Activated CD4-positive, alpha-beta T cell treated with anti-CD3 and anti-CD28 coated beads, Interleukin-2, amount 50 U/mL, for 16 hours (primary cell): Measurements from ENCODE around the gene ATAD5.
"Not testable (repeated sequence)": the region's sequence is repeated elsewhere in the genome, so short reads cannot be mapped to it uniquely, and the experiment has no call there.

Experiments
- DNase-seq: peaks from one replicate; pipeline ENCODE4 v3.0.0-alpha.2; 2020

ATAD5 gene

GRCh38 chr17:30822919-30823318 is 8.8 kb upstream of the ATAD5 start:
- not testable (repeated sequence) for DNase-seq

- no peak for DNase-seq
Measured at GRCh38 chr17:30823421-30823820, 8.3 kb upstream of the ATAD5 start.

GRCh38 chr17:30824002-30824355 is 7.8 kb upstream of the ATAD5 start:
- DNase-seq: no peak

- DNase-seq: peak; percentile 92
Measured at GRCh38 chr17:30824356-30825145, 7.2 kb upstream of the ATAD5 start, which contains the start of gene CRLF3. TSS of gene CRLF3 (minus strand) at chr17:30824692. CDS start at chr17:30824651, 41 bp downstream.

GRCh38 chr17:30827082-30827481 is 4.7 kb upstream of the ATAD5 start:
- no peak for DNase-seq

- DNase-seq: no peak
Measured at GRCh38 chr17:30829022-30829421, 2.7 kb upstream of the ATAD5 start.

DNA sequence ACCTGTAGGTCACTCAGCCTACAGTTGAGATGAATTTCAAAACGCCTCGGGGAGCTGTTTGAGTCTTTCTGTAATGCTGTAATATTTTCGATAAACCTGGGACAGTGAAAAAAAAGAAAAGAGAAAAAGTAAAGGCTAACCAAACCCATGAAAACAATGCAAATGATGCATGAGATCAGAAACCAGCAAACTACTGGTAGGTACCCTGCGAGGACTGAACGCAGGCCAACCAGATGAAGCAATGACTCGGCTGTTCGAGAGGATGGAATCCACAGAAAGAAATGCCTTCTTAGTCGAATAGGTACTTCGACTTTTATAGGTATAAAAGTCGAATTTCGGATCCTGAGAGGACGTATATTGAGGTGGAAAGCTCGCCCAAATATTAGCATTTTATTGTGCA is 509 bp upstream of the ATAD5 start:
- no peak for DNase-seq

DNA sequence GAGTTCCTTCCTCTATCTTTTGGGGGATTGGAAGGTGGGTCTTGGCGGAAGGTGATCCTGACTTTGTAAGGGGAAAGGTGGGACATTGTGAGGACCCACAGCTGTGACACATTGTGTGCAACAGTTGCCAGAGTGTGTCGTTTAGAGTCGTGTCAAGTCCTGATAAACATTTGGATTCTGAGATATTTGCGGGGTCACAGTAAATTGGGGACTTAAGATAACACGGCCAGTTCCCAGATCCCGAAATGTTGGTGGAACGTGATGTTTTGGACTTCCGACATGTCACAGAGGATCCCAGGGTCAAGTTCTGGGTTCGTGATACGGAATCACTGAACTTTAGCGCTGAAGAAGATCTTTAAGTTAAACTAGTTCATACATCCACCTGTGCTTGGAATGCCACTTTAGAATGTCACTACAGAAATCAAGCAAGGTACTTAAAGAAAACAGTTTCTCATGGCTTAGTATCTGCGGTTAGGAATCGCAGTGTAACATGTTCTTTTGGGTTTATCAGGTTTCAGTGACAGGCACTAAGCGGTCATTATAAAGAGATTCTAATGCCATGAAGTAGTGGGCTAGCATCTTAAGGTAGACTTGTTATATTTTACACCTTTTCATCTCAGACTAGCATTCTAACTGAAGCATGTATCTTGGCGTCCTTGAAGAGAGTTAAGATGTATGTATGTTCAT is 815 bp downstream of the ATAD5 start:
- no peak for DNase-seq

DNA sequence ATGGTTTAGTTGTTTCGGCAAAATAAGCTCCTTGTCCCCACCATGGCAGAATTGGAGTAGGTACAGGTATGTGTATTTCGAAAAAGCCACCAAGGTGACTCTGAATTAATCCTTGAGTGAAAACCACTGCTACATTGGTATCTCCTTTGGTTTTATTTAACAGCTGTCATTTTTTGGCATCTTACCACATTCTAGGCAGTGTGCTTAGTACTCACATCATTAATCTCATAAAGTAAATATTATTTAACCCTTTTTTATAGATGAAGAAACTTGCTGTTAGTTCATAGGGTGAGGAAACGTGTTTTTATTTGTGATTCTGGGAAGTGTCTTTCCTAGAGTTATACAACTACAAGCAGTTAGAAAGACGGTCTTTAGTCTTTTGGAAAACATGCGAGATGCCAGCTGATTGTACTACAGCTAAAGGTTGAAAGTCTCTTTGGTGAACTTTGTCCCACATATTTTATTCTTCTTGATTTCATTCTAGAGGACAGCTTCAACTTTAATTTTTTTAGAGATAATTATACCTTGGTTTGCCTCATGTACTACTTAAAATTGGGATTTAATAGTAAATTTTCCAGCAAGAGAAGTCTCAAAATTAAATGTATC is 6.5 kb downstream of the ATAD5 start:
- no peak for DNase-seq

GRCh38 chr17:30840771-30841170 is 9.0 kb downstream of the ATAD5 start:
- DNase-seq: no peak

- DNase-seq: no peak
Measured at GRCh38 chr17:30848021-30848420, 16.3 kb downstream of the ATAD5 start.

GRCh38 chr17:30854146-30854545 is 22.4 kb downstream of the ATAD5 start:
- no peak for DNase-seq

DNA sequence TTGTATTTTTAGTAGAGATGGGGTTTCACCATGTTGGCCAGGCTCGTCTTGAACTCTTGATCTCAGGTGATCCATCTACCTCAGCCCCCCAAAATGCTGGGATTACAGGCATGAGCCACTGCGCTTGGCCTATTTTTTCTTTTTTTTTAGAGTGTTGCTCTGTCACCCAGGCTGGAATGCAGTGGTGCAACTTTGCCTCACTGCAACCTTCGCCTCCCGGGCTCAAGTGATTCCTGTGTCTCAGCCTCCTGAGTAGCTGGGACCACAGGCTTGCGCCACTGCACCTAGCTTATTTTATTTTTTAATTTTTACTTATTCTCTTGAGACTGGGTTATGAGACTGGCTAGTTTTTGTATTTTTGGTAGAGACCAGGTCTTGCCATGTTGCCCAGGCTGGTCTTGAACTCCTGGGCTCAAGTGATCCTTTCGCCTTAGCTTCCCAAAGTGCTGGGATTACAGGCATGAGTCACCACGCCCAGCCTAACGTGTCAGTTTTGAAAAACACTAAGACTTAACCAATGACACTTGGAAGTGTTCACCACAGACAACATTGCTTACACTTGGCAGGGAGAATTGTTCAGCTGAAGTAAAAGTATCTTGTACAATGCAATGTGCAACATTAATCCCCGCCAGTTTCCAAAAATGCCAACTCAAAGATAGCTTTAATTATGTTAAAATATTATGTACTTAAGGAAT is 26.9 kb downstream of the ATAD5 start:
- no peak for DNase-seq

GRCh38 chr17:30864636-30865035 is 32.9 kb downstream of the ATAD5 start:
- DNase-seq: no peak

- DNase-seq: no peak
Measured at GRCh38 chr17:30869005-30869404, 37.2 kb downstream of the ATAD5 start.

DNA sequence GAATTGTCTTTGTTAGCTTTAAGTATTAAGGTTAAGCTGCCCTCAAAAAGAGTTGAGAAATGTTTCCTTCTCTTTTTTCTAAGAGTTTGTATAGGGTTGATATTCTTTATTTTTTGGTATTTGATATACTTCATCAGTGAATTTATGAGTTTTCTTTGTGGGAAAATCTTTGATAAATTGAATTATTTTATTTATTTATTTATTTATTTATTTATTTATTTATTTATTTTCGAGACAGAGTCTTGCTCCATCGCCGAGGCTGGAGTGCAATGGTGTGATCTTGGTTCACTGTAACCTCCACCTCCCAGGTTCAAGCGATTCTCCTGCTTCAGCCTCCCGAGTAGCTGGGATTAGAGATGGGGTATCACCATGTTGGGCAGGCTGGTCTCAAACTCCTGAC is 54.4 kb downstream of the ATAD5 start:
- no peak for DNase-seq

DNA sequence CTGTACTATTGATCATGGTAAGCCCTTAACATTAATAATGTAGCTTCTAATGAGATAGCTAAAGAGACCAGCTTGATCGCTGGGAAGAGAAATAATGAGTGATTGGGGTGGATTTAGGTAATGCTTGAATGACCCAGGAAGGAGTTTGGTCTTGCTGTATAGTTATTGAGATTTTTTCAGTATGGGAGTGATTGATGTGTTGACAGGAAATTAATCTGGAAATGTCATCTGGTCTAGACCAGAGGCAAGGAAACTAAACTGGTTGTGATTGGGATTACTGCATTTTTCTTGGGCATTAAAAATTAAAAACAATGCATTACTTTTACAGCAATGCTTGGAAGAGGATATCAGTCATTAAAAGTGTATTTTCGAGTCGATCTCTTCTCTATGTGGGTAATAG is 62.5 kb downstream of the ATAD5 start:
- DNase-seq: no peak

DNA sequence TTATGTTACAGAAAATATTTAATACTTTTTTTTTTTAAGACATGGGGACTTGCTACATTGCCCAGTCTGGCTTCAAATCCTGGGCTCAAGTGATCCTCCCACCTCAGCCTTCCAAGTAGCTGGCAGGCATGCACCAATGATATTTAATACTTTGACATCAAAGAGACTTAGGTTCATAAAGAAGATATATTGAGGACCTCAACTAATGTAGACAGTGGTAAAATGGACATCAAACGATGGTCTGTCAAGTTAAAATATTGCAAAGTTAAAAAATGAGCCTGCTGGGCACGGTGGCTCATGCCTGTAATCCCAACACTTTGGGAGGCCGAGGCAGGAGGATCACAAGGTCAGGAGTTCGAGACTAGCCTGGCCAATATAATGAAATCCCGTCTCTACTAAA is 65.5 kb downstream of the ATAD5 start:
- no peak for DNase-seq

- no peak for DNase-seq
Measured at GRCh38 chr17:30905742-30906100, 74.0 kb downstream of the ATAD5 start.

DNA sequence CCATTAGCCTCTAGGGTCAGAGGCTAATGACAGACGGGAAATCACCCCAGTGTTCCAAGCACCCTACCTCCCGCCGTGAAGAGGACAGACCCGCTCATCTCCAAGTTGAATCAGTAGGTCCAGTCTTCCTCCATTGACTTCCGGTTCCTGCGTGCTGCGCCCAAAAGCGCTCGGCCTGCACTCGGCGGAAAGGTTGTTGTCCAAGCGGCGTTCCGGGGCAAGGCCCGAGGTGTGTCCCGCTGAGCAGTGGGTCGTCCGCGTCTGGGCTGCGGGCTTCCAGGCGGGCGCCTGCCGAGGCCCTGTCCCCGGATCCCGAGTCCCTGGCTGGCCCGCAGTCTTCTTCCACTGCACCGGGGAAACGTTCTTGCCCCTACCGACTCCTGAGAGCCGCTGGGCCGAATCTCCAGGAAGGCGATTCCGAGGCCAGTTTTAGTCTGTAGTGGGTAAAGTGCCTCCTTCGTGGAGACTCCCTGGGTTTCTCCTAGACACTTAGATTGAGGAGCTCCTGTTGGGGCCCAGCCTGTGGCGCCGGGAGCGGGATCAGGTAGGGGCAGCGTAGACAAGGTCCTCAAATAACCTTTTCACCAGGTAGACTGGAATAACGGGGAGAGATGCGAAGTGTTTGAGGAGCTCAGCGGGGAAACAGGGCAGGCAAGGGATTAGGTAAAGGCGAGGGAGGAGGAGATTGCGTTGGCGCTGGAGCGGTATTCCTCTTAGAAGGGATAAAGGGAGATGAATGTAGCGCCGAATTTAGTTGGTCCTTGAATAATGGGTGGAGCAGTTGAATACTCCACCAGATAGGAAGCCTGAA is 74.5 kb downstream of the ATAD5 start, which contains the start of gene TEFM:
Gene TEFM (minus strand): TSS at position 138 of the 811 bp plus-strand sequence. CDS start 40 bp downstream, at position 98.
- DNase-seq: peak; percentile 94

DNA sequence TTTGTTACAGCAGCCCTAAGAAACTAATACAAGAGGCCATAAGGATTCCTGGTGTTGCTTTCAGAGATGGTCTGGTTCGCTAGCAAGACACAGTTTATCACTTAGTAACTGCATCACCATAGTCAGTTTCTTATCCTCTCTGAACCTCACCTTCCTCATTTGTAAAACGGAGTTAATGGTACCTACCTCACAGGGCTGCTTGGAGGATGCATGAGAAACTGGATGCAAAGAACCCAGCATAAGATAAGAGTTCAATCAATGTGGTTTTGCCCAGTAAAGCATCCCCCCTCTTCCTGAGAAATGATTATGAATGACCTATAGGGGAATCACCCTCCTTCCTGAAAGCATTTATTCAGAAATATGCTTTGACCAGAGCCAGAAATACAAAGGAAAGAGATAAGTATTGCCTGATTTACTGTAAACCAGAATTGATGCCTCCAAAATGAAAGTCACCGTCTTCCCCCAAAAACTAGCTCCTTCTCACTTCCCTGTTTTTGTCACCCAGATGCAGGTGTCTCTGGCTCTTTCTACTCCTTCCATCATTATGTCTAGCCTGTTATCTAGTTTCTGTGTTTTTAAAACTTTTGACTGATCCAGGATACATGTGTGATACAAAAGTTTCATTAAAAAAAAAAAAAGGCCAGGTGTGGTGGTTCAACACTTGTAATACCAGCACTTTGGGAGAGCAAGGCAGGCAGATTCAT is 77.1 kb downstream of the ATAD5 start:
- DNase-seq: no peak

DNA sequence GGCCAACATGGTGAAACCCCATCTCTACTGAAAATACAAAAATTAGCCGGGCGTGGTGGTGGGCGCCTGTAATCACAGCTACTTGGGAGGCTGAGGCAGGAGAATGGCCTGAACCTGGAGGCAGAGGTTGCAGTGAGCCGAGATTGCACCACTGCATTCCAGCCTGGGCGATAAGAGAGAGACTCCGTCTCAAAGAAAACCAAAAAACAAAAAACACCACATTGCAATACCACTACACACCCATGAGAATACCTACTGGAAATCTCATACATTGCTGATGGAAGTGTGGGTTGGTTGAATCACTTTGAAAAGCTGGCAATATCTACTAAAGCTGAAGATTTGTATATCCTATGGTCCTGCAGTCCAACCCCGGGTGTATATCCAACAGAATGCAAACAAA is 78.4 kb downstream of the ATAD5 start:
- not testable (repeated sequence) for DNase-seq
